NCI-H187 (cell line): Measurements from ENCODE around the gene EEPD1.

ENCODE experiments used
- DNase-seq, 2 experiments: peaks; one replicate each; lab custom pipeline; 2025; lab: John Stamatoyannopoulos, UW

The EEPD1 gene

DNA sequence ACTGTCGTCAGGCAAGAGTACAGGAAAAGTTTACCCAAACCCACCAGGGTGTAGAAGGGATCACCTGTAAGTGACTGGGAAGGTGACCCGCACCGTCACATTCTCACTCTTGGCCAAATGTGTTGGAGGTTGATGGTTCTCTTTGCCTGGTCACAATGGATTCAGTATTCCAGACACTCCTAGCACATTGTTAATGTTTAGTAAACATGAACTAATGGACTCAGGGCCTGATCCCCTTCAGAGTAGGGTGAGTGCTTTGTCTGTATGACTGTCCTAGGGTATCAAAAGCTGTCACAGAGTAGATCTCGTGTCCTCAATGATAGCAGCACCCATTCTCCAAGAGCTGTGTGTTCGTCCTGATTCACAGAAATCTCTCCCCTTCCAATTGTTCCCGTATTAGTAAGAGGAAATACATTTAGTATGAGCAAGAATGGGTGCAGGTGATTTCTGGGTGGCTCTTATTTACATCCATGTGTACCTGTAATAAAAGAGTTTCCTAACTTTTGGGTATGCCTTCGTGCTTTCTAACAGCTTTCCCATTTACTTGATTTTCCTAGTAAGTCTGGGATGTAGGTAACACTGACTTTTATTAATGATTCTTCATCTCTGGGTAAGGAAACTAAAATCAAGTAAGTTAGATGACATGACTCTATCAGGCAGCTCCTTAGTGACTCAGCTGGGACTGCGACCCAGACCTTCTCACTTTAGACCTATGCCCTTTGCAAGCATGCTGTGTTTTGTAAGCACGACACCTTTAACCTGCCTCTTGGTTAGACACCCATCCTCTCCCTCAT, 4.7 kb downstream of the EEPD1 start:
- DNase-seq: no peak

DNA sequence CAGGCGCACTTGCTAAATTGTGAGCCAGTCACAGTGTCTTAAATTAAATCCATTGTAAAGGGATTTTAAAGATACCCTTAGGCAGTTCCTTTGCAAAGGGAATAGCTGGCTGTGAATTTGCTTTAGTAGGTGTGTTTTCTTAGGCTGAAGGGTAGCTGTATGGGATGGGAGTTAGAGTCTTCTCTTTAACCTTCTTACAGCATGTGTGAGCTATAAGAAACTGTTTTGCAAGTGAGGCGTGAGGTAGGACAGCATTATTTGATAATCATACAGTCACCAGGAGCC, 5.2 kb downstream of the EEPD1 start:
- no peak for DNase-seq

DNA sequence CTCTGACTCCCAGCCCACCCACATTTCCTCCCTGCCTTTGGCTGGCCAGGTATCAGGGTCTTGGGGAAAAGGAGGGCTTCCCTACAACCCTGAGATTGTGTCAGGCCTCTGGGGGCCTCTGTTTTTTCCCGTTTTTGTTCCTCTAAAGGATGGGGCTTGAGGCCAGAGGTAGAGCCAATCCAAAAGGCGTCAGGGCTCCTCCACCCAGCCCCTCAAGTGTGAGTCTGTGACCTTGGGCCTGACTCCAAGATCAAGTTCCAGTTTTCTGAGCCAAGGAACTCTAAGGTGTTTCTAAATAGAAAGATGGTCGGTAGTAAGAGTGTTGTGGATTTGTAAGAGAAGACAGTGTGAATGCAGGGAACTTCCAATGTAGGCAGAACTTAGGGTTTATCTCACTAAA, 6.6 kb downstream of the EEPD1 start:
- no peak for DNase-seq

DNA sequence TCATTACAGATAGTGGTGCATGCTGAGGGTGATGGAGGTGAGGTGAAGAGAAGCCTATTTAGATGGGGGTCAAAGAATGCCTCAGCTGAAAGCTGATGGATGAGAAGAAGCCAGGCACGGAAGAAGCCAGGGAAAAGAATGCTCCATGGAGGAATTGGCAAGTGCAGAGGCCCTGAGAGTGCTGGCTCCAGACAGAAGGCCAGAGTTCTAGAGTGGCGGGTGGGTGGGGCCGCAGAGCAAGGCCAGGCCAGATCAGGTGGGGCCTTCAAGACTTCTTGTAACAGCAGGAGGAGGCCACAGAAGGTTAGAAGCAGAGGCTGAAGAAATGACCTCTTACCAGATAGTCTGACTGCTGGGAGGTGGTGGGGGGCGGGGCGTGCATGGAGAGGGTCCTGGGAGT, 7.3 kb downstream of the EEPD1 start:
- no peak for DNase-seq

DNA sequence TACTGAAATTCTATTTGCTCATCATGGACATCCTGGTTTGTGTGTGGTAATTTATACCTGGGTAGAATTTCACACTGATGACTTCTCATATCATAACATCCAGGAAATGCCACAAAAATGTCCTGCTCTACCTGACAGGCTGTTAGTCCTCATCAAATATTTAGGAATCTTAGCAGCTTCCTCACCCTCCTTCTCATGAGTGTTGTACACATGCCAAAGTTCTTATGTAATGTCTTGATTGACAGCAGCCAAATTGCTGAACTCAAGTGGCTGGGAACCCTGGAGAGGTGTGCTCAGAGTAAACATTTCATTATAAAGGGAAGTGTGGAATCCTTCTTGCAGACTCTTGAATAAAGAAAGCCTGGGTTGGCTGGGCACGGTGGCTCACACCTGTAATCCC, 8.9 kb downstream of the EEPD1 start:
- DNase-seq: peak; percentile 13 to 29

DNA sequence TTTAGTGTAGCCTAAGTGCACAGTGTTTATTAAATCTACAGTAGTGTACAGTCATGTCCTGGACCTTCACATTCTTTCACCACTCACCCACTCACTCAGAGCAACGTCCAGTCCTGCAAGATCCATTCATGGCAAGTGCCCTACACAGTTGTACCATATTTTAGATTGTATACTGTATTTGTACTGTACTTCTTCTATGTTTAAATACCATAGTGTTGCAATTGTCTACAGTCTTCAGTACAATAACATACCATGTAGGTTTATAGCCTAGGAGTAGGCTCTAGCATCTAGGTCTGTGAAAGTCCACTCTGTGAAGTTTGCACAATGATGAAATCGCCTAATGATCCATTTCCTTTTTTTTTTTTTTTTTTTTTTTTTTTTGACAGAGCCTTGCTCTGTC, 12.0 kb downstream of the EEPD1 start:
- no peak for DNase-seq

DNA sequence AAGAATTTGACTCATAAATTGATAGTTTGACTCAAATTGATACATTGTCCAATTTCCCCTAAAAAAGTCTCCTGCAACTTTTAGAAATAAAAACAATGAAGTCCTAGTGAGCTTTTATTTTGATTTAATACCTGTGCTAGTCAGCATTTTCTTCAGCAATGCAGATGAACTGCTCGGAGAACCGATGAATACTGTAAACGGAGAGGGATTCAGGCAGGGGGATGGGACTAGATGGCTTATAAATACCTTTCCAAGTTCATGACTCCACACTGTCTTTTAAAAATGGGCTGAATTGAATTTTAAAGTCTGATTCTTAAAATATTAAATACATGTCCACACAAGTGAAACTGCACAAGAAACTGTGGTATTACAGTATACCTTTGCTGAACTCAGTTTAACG, 12.7 kb downstream of the EEPD1 start:
- DNase-seq: no peak

DNA sequence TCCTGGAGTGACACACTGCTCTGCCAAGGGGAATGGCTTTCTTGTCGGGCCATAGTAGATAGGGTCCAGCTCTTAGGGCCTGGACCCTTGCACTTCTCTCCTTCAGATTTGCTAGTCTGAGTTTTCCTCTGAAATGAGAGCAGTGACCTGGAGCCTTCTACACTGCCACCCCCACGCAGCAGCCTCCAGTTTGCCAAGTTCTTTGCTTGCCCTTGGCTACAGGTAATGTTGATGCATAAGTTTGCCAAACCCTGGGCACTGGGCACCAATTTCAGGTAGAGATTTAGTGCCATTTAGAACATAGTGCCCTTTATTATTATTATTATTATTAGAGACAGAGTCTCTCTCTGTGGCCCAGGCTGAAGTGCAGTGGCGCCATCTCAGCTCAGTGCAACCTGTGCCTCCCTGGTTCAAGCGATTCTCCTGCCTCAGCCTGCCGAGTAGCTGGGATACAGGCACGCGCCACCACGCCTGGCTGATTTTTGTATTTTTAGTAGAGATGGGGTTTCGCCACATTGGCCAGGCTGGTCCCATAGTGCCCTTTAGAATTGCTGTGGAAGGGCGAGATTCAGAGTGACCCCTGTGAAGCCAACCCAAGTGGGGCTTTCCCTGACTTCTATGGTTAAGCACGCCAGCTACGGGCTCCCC, 14.5 kb downstream of the EEPD1 start:
- no peak for DNase-seq

DNA sequence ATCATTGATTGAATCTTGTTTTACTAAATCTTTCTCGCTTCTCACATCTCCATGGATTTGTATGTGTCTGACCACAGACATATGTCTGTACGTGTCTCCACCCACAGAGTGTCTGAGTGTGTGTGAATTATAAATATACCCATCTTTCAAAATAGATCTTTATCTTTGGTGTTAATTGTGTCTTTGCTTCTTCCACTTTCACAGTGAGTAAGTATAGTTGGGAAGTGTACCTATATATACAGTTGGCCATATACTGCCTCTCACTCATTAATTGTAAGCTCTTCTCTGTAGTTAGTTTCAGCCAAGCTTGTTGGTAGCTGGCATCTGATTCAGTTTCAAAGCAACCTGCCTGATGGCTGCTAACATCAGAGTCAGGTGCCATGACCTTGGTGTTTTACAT, 18.4 kb downstream of the EEPD1 start:
- DNase-seq: no peak

DNA sequence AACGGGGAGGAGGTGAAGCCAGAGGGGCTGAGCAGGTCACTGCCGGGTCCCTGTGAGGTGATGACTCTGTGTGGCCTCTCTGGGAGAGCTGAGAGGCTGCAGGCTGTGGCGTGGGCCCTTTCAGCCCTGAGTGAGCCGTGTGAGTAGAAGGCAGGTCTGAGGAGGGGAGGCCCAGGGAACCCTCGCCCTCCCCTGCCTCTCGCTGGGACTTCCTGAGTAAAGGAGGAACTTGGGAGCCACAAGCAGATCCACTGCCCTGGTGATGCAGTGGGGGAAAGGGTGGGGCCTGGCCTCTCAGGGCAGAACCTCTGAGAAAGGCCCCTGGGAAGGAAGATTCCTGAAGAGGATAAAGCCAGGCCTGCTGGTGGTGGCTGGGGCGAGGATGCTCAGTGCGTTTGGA, 22.8 kb downstream of the EEPD1 start:
- no peak for DNase-seq

DNA sequence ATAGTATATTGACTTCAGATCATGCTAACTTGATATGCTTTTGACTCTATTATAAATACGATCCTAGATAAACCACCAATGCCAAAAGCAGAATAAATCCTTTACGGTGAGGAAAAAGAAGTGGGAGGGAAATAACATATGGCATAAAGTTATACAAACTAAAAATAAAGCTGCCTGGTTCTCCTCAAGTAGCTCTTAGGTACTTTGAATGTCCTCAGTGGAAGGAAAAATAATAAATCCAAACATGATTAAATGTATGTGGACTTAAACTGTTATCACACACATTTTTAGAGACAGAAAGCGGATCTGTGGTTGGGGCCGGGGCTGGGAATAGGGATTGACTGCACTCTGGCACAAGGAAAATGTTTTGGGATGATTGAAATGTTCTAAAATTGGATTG, 23.6 kb downstream of the EEPD1 start:
- DNase-seq: no peak

DNA sequence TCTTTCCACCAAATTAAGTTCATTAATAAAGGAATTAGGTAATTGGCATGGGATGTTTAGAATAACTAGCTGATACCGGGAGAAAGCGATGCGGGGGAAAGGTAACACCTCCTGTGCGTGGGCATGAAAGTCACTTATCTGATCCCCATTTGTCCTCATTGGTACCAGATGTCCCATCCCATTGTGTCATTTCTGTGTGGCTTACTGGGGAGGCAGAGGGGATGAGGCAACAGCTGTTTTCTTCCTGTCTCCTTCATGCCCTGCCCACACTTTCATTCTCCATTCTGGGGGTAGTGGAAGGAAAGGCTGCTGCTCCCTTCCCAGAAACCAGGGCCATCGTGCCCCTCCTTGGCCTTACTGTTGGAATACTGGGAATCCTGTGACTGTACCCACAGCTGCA, 27.1 kb downstream of the EEPD1 start:
- no peak for DNase-seq

DNA sequence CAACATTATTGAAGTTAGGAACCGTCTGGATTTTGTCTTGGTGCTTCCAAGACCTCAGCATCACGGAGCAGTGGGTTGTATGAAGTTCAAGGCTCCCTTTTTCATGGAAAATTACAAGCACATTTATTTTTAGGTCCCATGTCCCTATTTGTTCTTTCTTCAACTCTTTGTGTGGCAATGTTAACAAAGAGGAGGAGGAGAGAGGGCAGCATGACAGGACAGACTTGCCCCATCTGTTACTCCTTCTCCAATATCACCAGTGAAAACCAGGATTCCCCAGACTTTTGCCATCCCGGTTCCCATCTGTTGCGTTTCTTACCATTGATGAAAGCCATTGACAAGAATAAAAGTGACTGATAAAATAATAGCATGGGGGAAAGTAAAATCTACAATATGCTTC, 28.6 kb downstream of the EEPD1 start:
- no peak for DNase-seq

DNA sequence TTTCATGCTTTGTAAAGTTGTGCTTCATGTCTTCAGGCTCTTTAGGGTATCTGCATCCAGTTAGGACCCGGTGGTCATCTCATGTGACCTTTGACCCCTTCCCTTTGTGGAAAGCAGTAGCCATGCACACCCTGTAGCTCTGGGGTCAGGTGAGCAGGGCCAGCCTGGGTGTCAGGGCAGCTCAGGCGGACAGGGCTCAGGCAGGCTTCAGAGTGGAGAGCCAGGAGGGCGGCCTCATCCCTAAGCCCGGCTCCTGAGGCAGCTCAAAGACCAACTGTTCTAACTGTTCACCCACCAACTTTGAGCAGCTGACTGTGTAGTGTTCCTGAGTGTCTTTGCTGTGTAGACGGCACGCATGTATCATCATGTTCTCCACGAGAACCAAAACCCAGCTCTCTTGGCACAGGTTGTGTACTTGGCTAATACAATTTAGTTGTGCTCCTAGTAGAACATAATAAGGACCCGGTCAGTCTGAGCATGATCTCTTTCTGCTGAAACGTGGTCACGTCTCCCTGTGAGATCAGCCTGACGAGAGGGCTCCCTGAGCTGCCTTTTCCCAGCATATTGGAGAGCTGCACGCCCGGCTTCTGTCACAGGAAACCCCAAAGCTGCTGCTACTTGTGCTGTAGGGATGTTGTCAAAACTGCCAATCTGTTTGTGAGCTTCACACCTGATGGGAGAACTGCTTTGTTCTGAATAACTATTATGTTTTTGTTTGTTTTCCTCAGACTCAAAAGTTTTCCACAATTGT, 30.0 kb downstream of the EEPD1 start:
- DNase-seq: no peak

DNA sequence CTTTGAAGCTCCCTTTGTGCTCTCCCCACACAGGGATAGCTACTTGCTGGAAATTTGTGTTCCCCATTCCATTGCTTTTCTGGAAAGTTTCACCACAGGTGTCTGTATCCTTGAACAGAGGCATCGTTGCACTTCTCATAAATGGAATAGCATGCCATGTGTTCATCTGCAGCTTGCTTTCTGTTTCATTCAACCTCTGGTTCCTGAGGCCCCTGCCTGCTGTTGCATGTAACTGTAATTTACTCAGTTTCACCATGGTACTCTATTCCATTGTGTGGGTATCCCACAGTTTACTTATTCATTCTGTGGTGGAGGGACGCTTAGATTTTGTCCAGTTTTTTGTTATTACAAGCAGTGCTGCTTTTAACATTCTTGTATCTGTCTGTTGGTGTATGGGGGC, 32.0 kb downstream of the EEPD1 start:
- DNase-seq: no peak

DNA sequence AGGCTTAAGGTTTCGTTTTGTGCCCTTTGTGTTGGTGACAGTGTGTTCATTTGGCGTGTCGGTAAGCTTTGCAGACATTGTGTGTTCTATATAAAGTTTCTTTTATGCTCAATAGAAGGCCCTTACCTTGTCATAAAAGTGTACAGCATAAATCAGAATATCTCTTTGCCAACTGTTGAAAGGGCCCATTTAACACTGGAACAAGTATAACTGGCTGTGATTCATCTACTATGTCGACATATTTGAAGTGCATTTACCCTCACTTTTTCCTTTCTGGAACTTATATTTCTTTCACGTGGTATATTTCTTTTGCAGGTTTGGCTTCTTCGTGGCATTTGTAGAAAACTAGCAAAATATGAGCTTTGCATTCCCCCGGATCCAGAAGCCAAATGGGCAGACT, 32.7 kb downstream of the EEPD1 start:
- DNase-seq: no peak

DNA sequence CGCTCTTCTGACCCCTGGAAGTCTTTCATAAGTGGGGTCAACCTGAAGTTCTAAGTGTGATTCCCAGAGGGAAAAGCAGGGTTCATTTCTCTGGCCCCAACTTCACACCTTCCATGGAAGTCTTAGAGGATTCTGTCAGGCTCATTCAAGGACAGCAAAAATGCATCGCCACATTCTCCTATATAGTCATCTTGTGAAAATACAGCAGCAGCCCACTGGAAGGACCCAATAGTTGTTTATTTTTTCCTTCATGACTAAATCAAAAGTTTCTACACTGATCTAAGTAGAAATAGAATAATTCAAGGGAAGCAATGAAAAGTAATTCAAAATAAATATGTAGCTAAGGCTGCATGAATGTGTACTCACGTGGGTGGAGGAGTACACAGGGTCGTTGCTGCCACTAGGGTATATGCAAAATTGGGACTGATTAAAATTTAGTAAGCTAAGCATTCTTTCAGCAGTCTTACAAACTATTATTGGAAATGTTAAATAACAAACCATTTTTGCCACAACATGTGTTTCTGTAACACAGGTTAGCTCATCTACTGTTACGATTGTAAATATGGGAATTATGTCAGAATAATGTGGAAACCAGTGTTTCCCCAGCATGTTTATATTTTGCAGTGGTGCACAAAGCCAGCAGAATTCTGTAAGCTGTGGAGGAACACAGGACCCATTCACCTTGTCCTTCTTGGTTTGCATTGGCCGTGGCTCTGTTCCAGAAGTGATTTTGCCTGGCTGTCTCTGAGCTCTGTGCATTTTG, 33.5 kb downstream of the EEPD1 start:
- DNase-seq: no peak

DNA sequence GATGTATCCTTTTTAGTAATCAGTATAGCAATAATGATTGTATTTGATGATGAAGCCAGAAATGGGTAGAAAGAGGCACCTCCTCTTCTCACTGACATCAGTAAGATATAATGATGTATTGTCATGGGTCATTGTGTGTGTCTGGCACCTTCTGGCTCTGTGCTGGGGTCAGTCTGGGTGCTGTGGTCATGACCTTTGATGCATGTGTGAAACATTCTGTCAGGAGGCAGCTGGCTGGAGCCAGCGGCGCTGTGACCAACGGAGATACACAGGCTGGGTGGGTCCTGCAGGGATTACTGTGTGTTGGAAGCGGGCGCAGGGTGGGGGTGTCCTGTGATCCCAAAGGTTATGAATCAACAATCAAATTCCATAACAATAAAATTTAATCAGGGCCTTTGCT, 35.2 kb downstream of the EEPD1 start:
- DNase-seq: no peak

DNA sequence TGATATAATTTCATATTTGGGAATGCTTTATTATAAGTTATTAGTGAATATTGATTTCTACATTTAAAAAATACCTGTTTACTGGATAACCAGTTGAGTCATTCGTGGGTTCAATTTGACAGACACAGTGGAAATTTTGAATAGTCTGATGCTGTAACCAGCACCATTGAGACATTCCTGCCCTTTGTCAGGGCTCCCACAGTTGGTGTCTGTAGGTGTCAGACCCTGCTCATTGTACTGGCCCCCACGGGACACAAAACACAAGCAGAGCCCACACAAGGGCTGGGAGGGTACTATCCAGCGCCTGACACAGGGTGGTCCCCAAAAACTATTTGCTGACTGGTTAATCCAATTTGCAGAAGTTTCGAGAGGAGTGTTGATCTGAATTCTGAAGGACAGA, 35.9 kb downstream of the EEPD1 start:
- DNase-seq: no peak

DNA sequence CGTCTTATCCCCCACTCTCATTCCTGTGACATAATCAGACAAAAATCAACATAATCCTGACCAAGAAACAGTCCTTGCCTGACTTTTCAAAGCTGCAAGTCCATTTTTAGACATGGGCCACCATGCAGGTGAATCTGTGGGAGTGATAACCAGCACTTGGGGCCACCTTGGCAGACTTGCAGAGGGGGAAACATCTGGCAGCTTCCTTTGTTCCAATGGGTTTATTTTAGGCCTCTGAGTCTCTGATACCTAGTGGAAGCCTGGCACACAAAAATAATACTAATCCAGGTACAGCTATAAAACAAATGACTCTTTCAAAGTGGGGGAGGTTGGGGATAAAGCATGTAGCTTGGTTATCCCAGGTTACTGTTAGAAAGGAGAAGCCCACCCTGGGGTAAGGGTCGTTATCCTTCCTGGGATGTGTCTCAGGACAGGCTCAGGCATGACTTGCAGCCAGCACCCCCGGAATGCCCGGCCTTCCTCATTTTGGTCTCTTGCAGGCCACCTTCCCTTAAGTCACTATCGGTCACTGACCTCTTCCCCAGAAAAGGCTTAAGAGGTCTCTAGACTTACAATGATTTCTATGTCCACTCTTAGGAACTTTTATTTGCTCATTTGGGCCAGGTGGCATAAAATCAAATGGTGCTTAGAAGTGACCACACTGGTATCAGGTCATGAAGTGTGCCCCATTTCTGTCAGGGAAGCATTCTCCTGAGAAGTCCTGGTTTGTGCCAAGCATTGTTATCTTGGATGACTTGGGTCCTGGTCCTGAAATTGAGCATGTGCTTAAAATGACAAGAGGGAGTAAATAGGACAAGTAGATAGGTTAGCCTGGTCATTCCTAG, 37.6 kb downstream of the EEPD1 start:
- DNase-seq: no peak

DNA sequence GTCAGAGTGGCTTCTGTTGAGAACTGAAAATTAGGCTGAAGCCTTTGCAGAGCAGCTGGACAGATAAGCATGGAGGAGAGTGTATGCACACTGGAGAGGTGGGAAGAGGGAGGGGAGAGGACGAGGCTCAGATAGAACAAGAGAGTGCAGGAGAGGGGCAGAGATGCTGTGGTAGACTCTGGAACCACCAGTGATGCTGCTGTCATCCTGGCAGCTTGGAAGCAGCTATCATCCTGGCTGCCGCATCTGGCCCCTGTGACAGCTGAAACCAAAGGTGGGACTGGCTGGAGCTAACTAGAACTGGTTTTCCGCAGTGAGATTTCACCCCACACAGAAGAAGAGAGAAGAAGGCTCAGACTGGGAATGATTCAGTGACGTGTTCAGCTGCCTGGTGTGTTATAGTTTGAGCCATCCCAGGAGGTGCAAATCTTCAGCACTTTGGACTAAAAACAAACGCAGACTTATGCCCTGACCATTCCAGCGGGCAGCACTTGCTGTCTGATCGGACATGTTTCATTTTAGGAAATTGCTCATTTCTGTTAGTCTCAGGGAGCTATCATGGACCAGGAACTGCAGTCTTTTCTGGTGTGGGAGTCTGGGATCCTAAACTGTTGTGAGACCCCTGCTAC, 38.4 kb downstream of the EEPD1 start:
- DNase-seq: no peak
